HepG2 (cell line): ENCODE measurements around the gene FGF19. TPM values are rescaled to one million over a fixed set of nuclear protein-coding genes. Genes with fewer than 3 reads are reported as not detected.

Experiments used
- ATF4 ChIP-seq, 2 experiments: fragments of 450-650 bp in 1 of 2; sonication (generic) in 1 of 2; formaldehyde crosslinking; IDR thresholded peaks; 2 replicates each; pipeline versions ENCODE4 v1.5.0 to v1.8.0; 2020 to 2022; ENCODE audit warnings: mild to moderate bottlenecking in 1 of 2, missing genetic modification reagents in 1 of 2
- ATF5 ChIP-seq: sonication (generic); formaldehyde crosslinking; IDR thresholded peaks from 2 replicates; pipeline ENCODE4 v1.4.0; 2020; ENCODE audit warnings: mild to moderate bottlenecking, low read depth, missing genetic modification reagents
- ATF7-NPFF ChIP-seq: sonication (generic); formaldehyde crosslinking; IDR thresholded peaks from 2 replicates; pipeline ENCODE4 v1.8.1; 2023; ENCODE audit warnings: mild to moderate bottlenecking, low read depth, missing genetic modification reagents, moderate library complexity
- CEBPB ChIP-seq: IDR thresholded peaks from 2 replicates; pipeline ENCODE4 v1.6.1; 2011; ENCODE audit warnings: low read depth, low read length, improper control_type of control experiment, borderline replicate concordance
- GABPB1 ChIP-seq: IDR thresholded peaks from 2 replicates; pipeline ENCODE4 v1.6.1; 2016; ENCODE audit warnings: mild to moderate bottlenecking, missing genetic modification reagents, moderate library complexity, missing compliant biosample characterization
- HOXD1 ChIP-seq: sonication (generic); formaldehyde crosslinking; IDR thresholded peaks from 2 replicates; pipeline ENCODE4 v1.5.0; 2020; ENCODE audit warnings: missing genetic modification reagents
- LRRFIP1 ChIP-seq: sonication (generic); formaldehyde crosslinking; conservative IDR thresholded peaks from 2 replicates; pipeline ENCODE4 v1.4.0; 2020; ENCODE audit warnings: missing genetic modification reagents
- MIER2 ChIP-seq: IDR thresholded peaks from 2 replicates; pipeline ENCODE4 v1.6.1; 2016; ENCODE audit warnings: missing biosample characterization, missing genetic modification reagents
- NCOA1 ChIP-seq: sonication (generic); formaldehyde crosslinking; IDR thresholded peaks from 2 replicates; pipeline ENCODE4 v1.9.0; 2021; ENCODE audit warnings: missing genetic modification reagents
- PITX1 ChIP-seq: sonication (generic); formaldehyde crosslinking; IDR thresholded peaks from 2 replicates; pipeline ENCODE4 v1.5.1; 2020; ENCODE audit warnings: mild to moderate bottlenecking, missing genetic modification reagents
- TOPORS ChIP-seq: sonication (generic); formaldehyde crosslinking; IDR thresholded peaks from 2 replicates; pipeline ENCODE4 v1.8.0; 2023; ENCODE audit warnings: mild to moderate bottlenecking, missing genetic modification reagents
- XRCC5 ChIP-seq: fragments of 200-400 bp; formaldehyde crosslinking; optimal IDR thresholded peaks from 2 replicates; pipeline ENCODE3; 2017; ENCODE audit warnings: mild to moderate bottlenecking, low read length
- YEATS2 ChIP-seq: sonication (generic); formaldehyde crosslinking; IDR thresholded peaks from 2 replicates; pipeline ENCODE4 v1.4.0; 2020; ENCODE audit warnings: missing genetic modification reagents, borderline replicate concordance
- ZBTB20 ChIP-seq: sonication (generic); formaldehyde crosslinking; IDR thresholded peaks from 2 replicates; pipeline ENCODE4 v1.8.1; 2023; ENCODE audit warnings: missing genetic modification reagents, low read depth, mild to moderate bottlenecking, borderline replicate concordance
- ZEB1 ChIP-seq: IDR thresholded peaks from 2 replicates; pipeline ENCODE4 v1.6.1; 2012; ENCODE audit warnings: mild to moderate bottlenecking, low read depth, inconsistent platforms; ENCODE audit not compliant: insufficient replicate concordance
- ZNF33B ChIP-seq: sonication (generic); formaldehyde crosslinking; IDR thresholded peaks from 2 replicates; pipeline ENCODE4 v1.5.1; 2020; ENCODE audit warnings: mild to moderate bottlenecking, missing genetic modification reagents
- ZNF383 ChIP-seq: sonication (generic); formaldehyde crosslinking; IDR thresholded peaks from 2 replicates; pipeline ENCODE4 v1.4.0; 2020; ENCODE audit warnings: missing genetic modification reagents, mild to moderate bottlenecking, borderline replicate concordance
- ZNF530 ChIP-seq: sonication (generic); formaldehyde crosslinking; IDR thresholded peaks from 2 replicates; pipeline ENCODE4 v1.5.0; 2020; ENCODE audit warnings: low read depth, mild to moderate bottlenecking, missing genetic modification reagents
- ZNF878 ChIP-seq: sonication (generic); formaldehyde crosslinking; IDR thresholded peaks from 2 replicates; pipeline ENCODE4 v1.8.1; 2023; ENCODE audit warnings: mild to moderate bottlenecking, missing genetic modification reagents, moderate library complexity
- ZSCAN25 ChIP-seq: sonication (generic); formaldehyde crosslinking; IDR thresholded peaks from 2 replicates; pipeline ENCODE4 v1.8.0; 2022; ENCODE audit warnings: mild to moderate bottlenecking, missing genetic modification reagents
- ZXDC ChIP-seq: sonication (generic); formaldehyde crosslinking; IDR thresholded peaks from 2 replicates; pipeline ENCODE4 v1.5.0; 2020; ENCODE audit warnings: mild to moderate bottlenecking, missing genetic modification reagents
- polyA plus RNA-seq, 8 experiments: library from polyadenylated mRNA; depleted of rRNA in 3 of 8; stranded (reverse) in 7 of 8; unstranded in 1 of 8; fragments of >200 nt; fragmentation: Illumina TruSeq in 4 of 8; extraction: Trizol in 4 of 8; gene quantifications; 2 replicates each; pipeline versions ENCODE4 v1.2.1 to v1.2.3, GENCODE V29; 2011 to 2016; ENCODE audit warnings: low read depth in 4 of 8, missing spikeins in 1 of 8, mixed read lengths in 1 of 8; ENCODE audit not compliant: insufficient read depth in 1 of 8
- total RNA-seq, 5 experiments: library from RNA; depleted of rRNA; stranded (reverse); fragments of >200 nt; fragmentation: Illumina TruSeq; extraction: Trizol; gene quantifications; 2 replicates each; pipeline ENCODE4 v1.2.3, GENCODE V29; 2016; ENCODE audit warnings: low read depth in 1 of 5

Gene FGF19
- total and polyA plus RNA-seq, 2 of the 13 experiments (the other 11 are each of a cell fraction or from before 2014, with no cell fraction given), result 0.07 TPM; not detected in 1

GRCh38 chr11:69657911-69658625 is 45.8 kb downstream of the FGF19 start (continued):
- TF ChIP-seq PITX1 (peak; percentile 98), ZBTB20 (CRISPR knock-in tag) (peak; percentile 58; the same call in 1 of the 2 replicates), ZNF33B (CRISPR knock-in tag) (no peak), ATF7-NPFF (peak; percentile 84), NCOA1 (CRISPR knock-in tag) (no peak), ZNF878 (CRISPR knock-in tag) (peak; percentile 87), ZNF383 (CRISPR knock-in tag) (no peak), ZNF530 (CRISPR knock-in tag) (no peak), XRCC5 (no peak), MIER2 (CRISPR knock-in tag) (peak; percentile 45; the same call in 1 of the 2 replicates), LRRFIP1 (CRISPR knock-in tag) (no peak), ZEB1 (peak; percentile 16), ZSCAN25 (CRISPR knock-in tag) (peak; percentile 54; the same call in 1 of the 2 replicates), ATF5 (CRISPR knock-in tag) (no peak), ATF4 (CRISPR knock-in tag; IDR thresholded peaks at IDR 0.05) (peak in 1 of 2 experiments; percentile 82; a peak in 2 of 4 replicates), ZXDC (CRISPR knock-in tag) (peak; percentile 79; the same call in 1 of the 2 replicates), GABPB1 (peak; percentile 89), TOPORS (CRISPR knock-in tag) (no peak), CEBPB (peak; percentile 73), YEATS2 (0 out of 2 replicates have a peak, but pooled peaks have one; percentile 19), HOXD1 (peak; percentile 71; the same call in 1 of the 2 replicates)
